ENCODE data around the gene ING5.

- TF ChIP-seq CTCF (IDR thresholded peaks at IDR 0.05; ENCODE audit: low read length) (no peak), EZH2 (IDR thresholded peaks at IDR 0.05; ENCODE audit: borderline replicate concordance, low read length) (no peak)
Observed at GRCh38 chr2:241706537-241706936, 4.7 kb downstream of the ING5 start.
